ENCODE measurements around the gene ARHGEF3.

ARHGEF3 gene

DNA sequence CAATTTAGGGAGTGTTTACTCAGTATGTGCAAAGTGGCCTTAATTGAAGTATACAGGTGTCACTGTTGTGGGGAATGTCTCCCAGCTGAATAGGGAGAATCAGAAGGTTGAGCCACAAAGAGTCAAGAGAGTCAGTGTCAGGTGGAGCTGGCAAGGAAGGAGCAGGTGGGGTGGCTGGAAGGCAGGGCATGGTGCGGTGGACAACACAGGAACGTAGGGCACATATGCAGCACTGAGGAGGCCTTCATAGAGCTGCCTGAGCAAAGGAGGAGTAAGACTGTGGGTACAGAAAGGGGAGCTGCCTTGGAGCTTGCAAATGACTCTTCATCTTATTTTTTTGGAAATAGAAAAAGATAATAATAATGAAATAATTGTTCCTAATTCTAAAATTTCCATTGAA, 20.0 kb downstream of the ARHGEF3 start:
- H3K36me3 ChIP-seq (ENCODE audit: control insufficient read depth, low read length) = no peaks in the 10 kb centered on the region
- H3K79me2 ChIP-seq (ENCODE audit: control insufficient read depth, low read length) = no peaks in the 10 kb centered on the region
- H3K27me3 ChIP-seq (ENCODE audit: control insufficient read depth, low read length) = no peaks in the 10 kb centered on the region
- H3K27ac ChIP-seq (ENCODE audit: low read depth, low read length) = no peak overlapping the region
- H3K4me2 ChIP-seq (ENCODE audit: low read length) = no peak overlapping the region
- H3K4me3 ChIP-seq (ENCODE audit: low read length) = no peak overlapping the region
- H3K9me2 ChIP-seq (replicated peaks; ENCODE audit: control insufficient read depth, low read length) = no peaks in the 10 kb centered on the region
- H3K4me1 ChIP-seq (ENCODE audit: control insufficient read depth, low read length) = peaks cover 36% of the 10 kb centered on the region
- no peaks in the 10 kb centered on the region for H3K9me3 ChIP-seq (ENCODE audit: control insufficient read depth, insufficient read depth, low read length)
- 0 out of 2 replicates have a peak, but pooled peaks cover 2% of the 10 kb centered on the region for H3F3A ChIP-seq (ENCODE audit: control insufficient read depth, insufficient read depth)
- H4K20me1 ChIP-seq (ENCODE audit: control insufficient read depth, insufficient read depth, low read depth, low read length) = no peaks in the 10 kb centered on the region
- TF ChIP-seq, protein P1, sequence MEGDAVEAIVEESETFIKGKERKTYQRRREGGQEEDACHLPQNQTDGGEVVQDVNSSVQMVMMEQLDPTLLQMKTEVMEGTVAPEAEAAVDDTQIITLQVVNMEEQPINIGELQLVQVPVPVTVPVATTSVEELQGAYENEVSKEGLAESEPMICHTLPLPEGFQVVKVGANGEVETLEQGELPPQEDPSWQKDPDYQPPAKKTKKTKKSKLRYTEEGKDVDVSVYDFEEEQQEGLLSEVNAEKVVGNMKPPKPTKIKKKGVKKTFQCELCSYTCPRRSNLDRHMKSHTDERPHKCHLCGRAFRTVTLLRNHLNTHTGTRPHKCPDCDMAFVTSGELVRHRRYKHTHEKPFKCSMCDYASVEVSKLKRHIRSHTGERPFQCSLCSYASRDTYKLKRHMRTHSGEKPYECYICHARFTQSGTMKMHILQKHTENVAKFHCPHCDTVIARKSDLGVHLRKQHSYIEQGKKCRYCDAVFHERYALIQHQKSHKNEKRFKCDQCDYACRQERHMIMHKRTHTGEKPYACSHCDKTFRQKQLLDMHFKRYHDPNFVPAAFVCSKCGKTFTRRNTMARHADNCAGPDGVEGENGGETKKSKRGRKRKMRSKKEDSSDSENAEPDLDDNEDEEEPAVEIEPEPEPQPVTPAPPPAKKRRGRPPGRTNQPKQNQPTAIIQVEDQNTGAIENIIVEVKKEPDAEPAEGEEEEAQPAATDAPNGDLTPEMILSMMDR (IDR thresholded peaks at IDR 0.05; ENCODE audit: low read depth, low read length, poor library complexity, severe bottlenecking) = no peak
- TF ChIP-seq EZH2phosphoT487 (IDR thresholded peaks at IDR 0.05; ENCODE audit: borderline replicate concordance, low read length) = no peak

DNA sequence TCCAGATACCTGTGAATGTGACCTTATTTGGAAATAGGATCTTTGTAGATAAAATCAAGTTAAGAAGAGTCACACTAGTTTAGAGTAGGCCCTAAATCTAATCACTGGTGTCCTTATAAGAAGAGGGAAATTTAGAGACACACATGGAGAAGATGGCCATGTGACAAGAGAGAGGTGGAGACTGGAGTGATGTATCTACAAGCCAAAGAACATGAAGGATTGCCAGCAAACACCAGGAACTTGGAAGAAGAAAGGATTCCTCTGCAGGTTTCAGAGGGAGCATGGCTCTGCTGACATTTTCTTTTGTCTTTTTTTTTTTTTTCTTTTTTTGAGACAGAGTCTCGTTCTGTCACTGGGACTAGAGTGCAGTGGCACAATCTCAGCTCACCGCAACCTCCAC, 20.8 kb downstream of the ARHGEF3 start:
- no peaks in the 10 kb centered on the region for H3K9me3 ChIP-seq (ENCODE audit: control insufficient read depth, insufficient read depth, low read length)
- H3K4me2 ChIP-seq (ENCODE audit: low read length) = no peak overlapping the region
- no peaks in the 10 kb centered on the region for H4K20me1 ChIP-seq (ENCODE audit: control insufficient read depth, insufficient read depth, low read depth, low read length)
- no peak overlapping the region for H3K27ac ChIP-seq (ENCODE audit: low read depth, low read length)
- H3K9me2 ChIP-seq (replicated peaks; ENCODE audit: control insufficient read depth, low read length) = no peaks in the 10 kb centered on the region
- H3K4me1 ChIP-seq (ENCODE audit: control insufficient read depth, low read length) = peaks cover 36% of the 10 kb centered on the region
- TF ChIP-seq, protein P1 (IDR thresholded peaks at IDR 0.05; ENCODE audit: low read depth, low read length, poor library complexity, severe bottlenecking) = no peak
- no peak for TF ChIP-seq EZH2phosphoT487 (IDR thresholded peaks at IDR 0.05; ENCODE audit: borderline replicate concordance, low read length)
- no peaks in the 10 kb centered on the region for H3K79me2 ChIP-seq (ENCODE audit: control insufficient read depth, low read length)
- no peaks in the 10 kb centered on the region for H3K36me3 ChIP-seq (ENCODE audit: control insufficient read depth, low read length)
- no peaks in the 10 kb centered on the region for H3K27me3 ChIP-seq (ENCODE audit: control insufficient read depth, low read length)
- H3K4me3 ChIP-seq (ENCODE audit: low read length) = no peak overlapping the region
- H3F3A ChIP-seq (ENCODE audit: control insufficient read depth, insufficient read depth) = 0 out of 2 replicates have a peak, but pooled peaks cover 2% of the 10 kb centered on the region

DNA sequence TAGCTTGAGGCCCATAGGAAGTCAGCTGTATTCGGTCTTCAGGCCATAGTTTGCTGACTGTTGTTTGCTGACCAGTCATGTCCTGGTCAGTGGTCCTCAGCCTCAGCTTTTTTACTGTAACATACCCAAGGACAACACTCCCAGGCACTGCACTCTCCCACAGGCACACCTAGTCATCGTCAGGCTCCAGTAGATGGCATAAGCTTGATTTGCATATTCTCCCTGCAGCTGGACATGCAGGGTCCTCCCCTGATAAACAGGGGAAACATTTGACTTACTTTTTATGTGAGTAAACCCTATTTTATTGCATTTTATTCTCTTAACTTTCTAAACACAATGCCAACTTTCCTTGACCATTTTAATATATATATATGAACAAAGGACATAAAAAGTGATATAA, 22.9 kb downstream of the ARHGEF3 start:
- TF ChIP-seq, protein P1 (IDR thresholded peaks at IDR 0.05; ENCODE audit: low read depth, low read length, poor library complexity, severe bottlenecking) = no peak
- TF ChIP-seq EZH2phosphoT487 (IDR thresholded peaks at IDR 0.05; ENCODE audit: borderline replicate concordance, low read length) = no peak
- peaks cover 30% of the 10 kb centered on the region for H3K4me1 ChIP-seq (ENCODE audit: control insufficient read depth, low read length)
- H3K4me2 ChIP-seq (ENCODE audit: low read length) = no peak overlapping the region
- no peaks in the 10 kb centered on the region for H4K20me1 ChIP-seq (ENCODE audit: control insufficient read depth, insufficient read depth, low read depth, low read length)
- H3K9me2 ChIP-seq (replicated peaks; ENCODE audit: control insufficient read depth, low read length) = no peaks in the 10 kb centered on the region
- no peaks in the 10 kb centered on the region for H3K9me3 ChIP-seq (ENCODE audit: control insufficient read depth, insufficient read depth, low read length)
- no peaks in the 10 kb centered on the region for H3K79me2 ChIP-seq (ENCODE audit: control insufficient read depth, low read length)
- no peak overlapping the region for H3K4me3 ChIP-seq (ENCODE audit: low read length)
- no peaks in the 10 kb centered on the region for H3K27me3 ChIP-seq (ENCODE audit: control insufficient read depth, low read length)
- no peaks in the 10 kb centered on the region for H3F3A ChIP-seq (ENCODE audit: control insufficient read depth, insufficient read depth)
- H3K36me3 ChIP-seq (ENCODE audit: control insufficient read depth, low read length) = no peaks in the 10 kb centered on the region
- H3K27ac ChIP-seq (ENCODE audit: low read depth, low read length) = no peak overlapping the region
